Fibroblast of pulmonary artery (primary cell): ENCODE results near the gene COL6A2.
"Not testable (repeated sequence)": the region's sequence is repeated elsewhere in the genome, so short reads cannot be mapped to it uniquely, and the experiment has no call there.

ENCODE experiments used
- DNase-seq: peaks from one replicate; pipeline ENCODE4 v3.0.0-alpha.2; 2010; ENCODE audit warnings: low read depth
- H3K4me3 ChIP-seq: replicated peaks from 2 replicates; pipeline ENCODE4 v1.5.1; 2011; ENCODE audit warnings: low read depth, mild to moderate bottlenecking, control low read depth, low read length, moderate library complexity
- CTCF ChIP-seq: IDR thresholded peaks from 2 replicates; pipeline ENCODE4 v1.5.1; 2011; ENCODE audit warnings: mild to moderate bottlenecking, control low read depth, low read length, inconsistent platforms; ENCODE audit errors: missing control alignments

COL6A2 gene

DNA sequence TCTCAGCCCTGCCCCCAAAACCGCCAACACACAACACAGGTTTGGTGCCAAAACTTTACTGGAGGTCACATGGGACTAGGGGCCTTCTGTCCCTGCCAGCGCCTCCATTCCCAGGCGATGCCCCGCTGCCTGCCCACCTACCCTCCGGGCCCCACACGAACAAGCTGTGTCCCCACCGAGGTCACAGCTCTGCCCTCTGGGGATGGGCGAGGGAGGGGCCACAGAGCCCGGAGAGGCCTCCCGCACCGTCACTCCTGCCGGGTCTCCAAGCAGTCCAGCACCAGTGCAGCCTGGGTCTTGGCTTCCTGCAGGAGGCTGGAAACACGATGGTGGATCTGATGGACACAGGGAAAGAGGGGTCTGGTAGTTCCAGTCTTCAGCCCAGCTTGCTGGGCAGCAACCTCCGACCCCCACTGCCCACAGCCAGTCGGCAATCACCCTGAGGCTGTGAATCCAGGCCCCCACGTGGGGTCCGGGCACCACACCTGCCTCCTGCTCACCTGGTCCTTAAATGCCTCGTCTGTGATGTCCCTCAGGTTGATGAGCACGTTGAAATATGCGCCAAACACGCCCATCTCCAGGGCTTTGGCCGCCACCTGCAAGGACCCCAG lies 38.9 kb downstream of the COL6A2 start:
- DNase-seq = no peak
- no peak for TF ChIP-seq CTCF
- H3K4me3 ChIP-seq = no peak overlapping the region

GRCh38 chr21:46137908-46138307 lies 40.0 kb downstream of the COL6A2 start:
- DNase-seq = no peak
- no peak overlapping the region for H3K4me3 ChIP-seq

DNA sequence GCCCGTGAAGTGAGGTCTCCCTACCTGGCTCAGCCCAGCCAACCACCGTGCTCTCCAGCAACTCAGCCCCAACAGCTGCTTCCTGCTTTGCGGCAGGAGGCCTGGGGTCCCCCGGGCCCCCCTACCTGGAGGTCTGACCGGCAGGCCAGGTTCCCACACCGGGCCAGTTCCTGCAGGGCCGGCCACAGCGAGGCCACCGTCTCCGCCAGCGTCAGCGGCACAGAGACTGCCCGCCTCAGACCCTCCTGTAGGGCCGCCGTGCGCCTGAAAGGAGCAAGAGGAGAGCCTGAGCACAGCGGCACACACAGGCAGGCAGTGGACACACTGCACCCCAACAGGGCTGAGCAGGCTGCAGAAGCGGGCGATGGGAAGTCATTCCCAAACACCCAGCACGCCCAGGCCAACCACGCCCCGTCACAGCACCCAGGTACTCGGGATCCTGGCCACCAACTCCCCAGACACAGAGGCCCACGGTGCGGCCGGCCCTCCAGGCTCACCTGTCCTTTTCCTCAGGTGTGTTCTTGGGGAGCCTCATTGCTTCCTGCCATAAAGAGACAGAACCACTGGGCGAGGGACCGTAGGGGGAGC lies 40.6 kb downstream of the COL6A2 start:
- TF ChIP-seq CTCF = no peak

More at GRCh38 chr21:46137908-46138307, 40.0 kb downstream of the COL6A2 start:
- TF ChIP-seq CTCF = no peak

GRCh38 chr21:46139686-46140085 lies 41.8 kb downstream of the COL6A2 start:
- DNase-seq = no peak
- TF ChIP-seq CTCF = no peak
- no peak overlapping the region for H3K4me3 ChIP-seq

More for the DNA sequence above, 40.6 kb downstream of the COL6A2 start:
- DNase-seq = no peak
- H3K4me3 ChIP-seq = no peak overlapping the region

DNA sequence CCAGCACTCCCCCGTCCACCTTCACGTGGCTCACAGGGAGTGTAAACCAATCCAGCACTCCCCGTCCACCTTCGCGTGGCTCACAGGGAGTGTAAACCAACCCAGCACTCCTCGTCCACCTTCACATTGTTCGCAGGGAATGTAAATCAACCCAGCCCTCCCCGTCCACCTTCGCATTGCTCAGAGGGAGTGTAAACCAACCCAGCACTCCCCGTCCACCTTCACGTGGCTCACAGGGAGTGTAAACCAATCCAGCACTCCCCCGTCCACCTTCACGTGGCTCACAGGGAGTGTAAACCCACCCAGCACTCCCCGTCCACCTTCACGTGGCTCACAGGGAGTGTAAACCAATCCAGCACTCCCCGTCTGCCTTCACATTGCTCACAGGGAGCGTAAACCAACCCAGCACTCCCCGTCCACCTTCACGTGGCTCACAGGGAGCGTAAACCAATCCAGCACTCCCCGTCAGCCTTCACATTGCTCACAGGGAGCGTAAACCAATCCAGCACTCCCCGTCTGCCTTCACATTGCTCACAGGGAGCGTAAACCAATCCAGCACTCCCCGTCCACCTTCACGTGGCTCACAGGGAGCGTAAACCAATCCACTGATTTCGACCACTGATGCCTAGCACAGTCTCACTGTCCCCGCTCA lies 42.6 kb downstream of the COL6A2 start:
- H3K4me3 ChIP-seq, DNase-seq: not testable (repeated sequence)

DNA sequence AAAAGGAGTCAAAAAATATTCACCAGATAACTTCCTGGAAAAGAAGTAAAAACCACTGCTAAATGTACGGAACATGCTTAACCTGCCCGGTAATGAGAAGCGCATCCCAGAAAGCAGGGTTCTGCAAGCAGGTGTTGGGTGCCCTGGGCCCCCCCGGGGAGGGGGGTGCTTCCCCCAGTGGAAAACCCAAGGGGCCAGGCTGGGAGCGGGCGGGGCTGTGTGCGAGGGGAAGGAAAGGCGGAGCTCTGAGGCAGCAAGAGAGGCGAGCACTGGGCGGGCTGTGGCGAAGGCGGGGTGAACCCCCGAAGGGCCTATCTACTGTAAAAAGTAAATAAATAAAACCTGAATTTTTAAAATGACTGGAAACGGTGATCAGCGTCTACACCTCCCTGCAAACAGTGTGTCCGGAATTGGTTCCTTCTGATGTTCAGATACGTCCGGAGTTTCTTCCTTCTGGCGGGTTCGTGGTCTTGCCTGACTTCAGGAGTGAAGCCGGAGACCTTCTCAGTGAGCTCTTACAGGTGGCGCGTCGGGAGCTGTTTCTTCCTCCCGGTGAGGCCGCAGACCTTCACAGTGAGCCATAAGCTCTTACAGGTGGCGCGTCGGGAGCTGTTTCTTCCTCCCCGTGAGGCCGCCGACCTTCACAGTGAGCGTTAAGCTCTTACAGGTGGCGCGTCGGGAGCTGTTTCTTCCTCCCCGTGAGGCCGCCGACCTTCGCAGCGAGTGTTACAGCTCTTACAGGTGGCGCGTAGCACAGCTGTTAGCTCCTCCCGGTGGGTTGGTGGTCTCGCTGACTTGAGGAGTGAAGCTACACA lies 44.1 kb downstream of the COL6A2 start:
- TF ChIP-seq CTCF = no peak
- DNase-seq = no peak
- H3K4me3 ChIP-seq = no peak overlapping the region
